ENCODE measurements around the gene TMCC1. TPM values are rescaled to one million over a fixed set of nuclear protein-coding genes. Genes with fewer than 3 reads are reported as not detected.

Gene TMCC1
- polyA plus RNA-seq, 1 of the 3 experiments (the other 2 are of a cell fraction), result 7.2 TPM

DNA sequence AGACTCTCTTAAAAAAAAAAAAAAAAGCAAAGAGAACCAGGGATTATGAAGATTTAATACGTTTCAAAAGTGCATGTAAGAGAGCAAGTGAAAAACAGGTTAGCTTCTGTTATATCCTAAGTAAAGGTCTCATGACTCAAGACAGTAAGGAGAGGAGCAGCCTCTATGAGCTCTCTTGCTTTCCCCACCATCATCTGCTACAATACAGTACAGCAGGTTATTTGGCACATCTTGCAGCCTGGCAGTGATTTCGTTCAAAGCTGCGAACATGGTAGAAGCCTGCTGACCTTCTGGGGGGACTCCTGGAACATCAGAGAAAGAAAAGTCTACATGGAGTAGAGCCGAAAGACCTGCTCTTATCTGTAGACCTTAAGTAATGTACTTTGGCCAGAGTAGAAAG is 157.9 kb downstream of the TMCC1 start:
- peaks cover 0 to 4% of the 10 kb centered on the region in 2 experiments; a peak in 1 of 4 replicates for H3K4me1 ChIP-seq (ENCODE audit: control insufficient read depth in 1 of 2, insufficient read depth in 2 of 2, low read depth in 1 of 2, low read length in 1 of 2)
- ChIA-PET CTCF (no interaction called here), POLR2A (no interaction called here)
- H3K4me3 ChIP-seq (ENCODE audit: low read depth in 2 of 2, low read length in 1 of 2), result no peak overlapping the region
- 0 out of 2 replicates have a peak, but pooled peaks cover 4% of the 10 kb centered on the region for H4K20me1 ChIP-seq (ENCODE audit: insufficient read depth)
- peaks cover 5% of the 10 kb centered on the region for H3F3A ChIP-seq (replicated peaks; ENCODE audit: insufficient read depth)
- no peak overlapping the region for H2AFZ ChIP-seq (ENCODE audit: low read depth)
- no peaks in the 10 kb centered on the region for H3K9me3 ChIP-seq
- no peak for DNase-seq
- H3K9me2 ChIP-seq, result no peaks in the 10 kb centered on the region
- H3K27ac ChIP-seq (ENCODE audit: low read depth in 2 of 2, low read length in 1 of 2), result no peak overlapping the region
- H3K27me3 ChIP-seq (ENCODE audit: insufficient read depth), result no peaks in the 10 kb centered on the region
- no peak overlapping the region for H3K4me2 ChIP-seq
- no peak for TF ChIP-seq EP300 (IDR thresholded peaks at IDR 0.05; ENCODE audit: borderline replicate concordance in 1 of 2, low read depth in 1 of 2, low read length in 1 of 2)
- no peak for TF ChIP-seq FOXM1 (IDR thresholded peaks at IDR 0.05; ENCODE audit: low read depth)
- no peak for TF ChIP-seq TAF1 (IDR thresholded peaks at IDR 0.05; ENCODE audit: borderline replicate concordance, low read depth, low read length)
- TF ChIP-seq, protein P1, sequence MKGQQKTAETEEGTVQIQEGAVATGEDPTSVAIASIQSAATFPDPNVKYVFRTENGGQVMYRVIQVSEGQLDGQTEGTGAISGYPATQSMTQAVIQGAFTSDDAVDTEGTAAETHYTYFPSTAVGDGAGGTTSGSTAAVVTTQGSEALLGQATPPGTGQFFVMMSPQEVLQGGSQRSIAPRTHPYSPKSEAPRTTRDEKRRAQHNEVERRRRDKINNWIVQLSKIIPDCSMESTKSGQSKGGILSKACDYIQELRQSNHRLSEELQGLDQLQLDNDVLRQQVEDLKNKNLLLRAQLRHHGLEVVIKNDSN (IDR thresholded peaks at IDR 0.05; ENCODE audit: borderline replicate concordance, low read depth), result no peak
- TF ChIP-seq TCF12 (IDR thresholded peaks at IDR 0.05), result no peak
- no peak for TF ChIP-seq RXRA (IDR thresholded peaks at IDR 0.05; ENCODE audit: borderline replicate concordance, low read depth)
- TF ChIP-seq RCOR1 (IDR thresholded peaks at IDR 0.05; ENCODE audit: low read length), result no peak
- TF ChIP-seq, protein P2, sequence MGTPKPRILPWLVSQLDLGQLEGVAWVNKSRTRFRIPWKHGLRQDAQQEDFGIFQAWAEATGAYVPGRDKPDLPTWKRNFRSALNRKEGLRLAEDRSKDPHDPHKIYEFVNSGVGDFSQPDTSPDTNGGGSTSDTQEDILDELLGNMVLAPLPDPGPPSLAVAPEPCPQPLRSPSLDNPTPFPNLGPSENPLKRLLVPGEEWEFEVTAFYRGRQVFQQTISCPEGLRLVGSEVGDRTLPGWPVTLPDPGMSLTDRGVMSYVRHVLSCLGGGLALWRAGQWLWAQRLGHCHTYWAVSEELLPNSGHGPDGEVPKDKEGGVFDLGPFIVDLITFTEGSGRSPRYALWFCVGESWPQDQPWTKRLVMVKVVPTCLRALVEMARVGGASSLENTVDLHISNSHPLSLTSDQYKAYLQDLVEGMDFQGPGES (IDR thresholded peaks at IDR 0.05; ENCODE audit: low read depth, low read length), result no peak
- TF ChIP-seq FOXJ3 (CRISPR knock-in tag; IDR thresholded peaks at IDR 0.05), result no peak
- no peak for TF ChIP-seq SIN3A (IDR thresholded peaks at IDR 0.05; ENCODE audit: borderline replicate concordance, low read depth, low read length)
- no peak for TF ChIP-seq TEAD4 (IDR thresholded peaks at IDR 0.05; ENCODE audit: borderline replicate concordance, insufficient read depth)
- TF ChIP-seq CHD2 (IDR thresholded peaks at IDR 0.05; ENCODE audit: low read length, partially characterized antibody), result no peak
- no peak for TF ChIP-seq RAD21 (IDR thresholded peaks at IDR 0.05; ENCODE audit: low read length)
- no peak for TF ChIP-seq RFX5 (IDR thresholded peaks at IDR 0.05; ENCODE audit: low read length)
- no peak for TF ChIP-seq NFIC (IDR thresholded peaks at IDR 0.05; ENCODE audit: borderline replicate concordance)
- TF ChIP-seq, protein P3, sequence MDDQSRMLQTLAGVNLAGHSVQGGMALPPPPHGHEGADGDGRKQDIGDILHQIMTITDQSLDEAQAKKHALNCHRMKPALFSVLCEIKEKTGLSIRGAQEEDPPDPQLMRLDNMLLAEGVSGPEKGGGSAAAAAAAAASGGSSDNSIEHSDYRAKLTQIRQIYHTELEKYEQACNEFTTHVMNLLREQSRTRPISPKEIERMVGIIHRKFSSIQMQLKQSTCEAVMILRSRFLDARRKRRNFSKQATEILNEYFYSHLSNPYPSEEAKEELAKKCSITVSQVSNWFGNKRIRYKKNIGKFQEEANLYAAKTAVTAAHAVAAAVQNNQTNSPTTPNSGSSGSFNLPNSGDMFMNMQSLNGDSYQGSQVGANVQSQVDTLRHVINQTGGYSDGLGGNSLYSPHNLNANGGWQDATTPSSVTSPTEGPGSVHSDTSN (IDR thresholded peaks at IDR 0.05), result no peak
- no peak for TF ChIP-seq MXI1 (IDR thresholded peaks at IDR 0.05; ENCODE audit: low read depth, low read length)
- TF ChIP-seq FOSL2 (IDR thresholded peaks at IDR 0.05; ENCODE audit: borderline replicate concordance, low read depth), result no peak
- TF ChIP-seq SMC3 (IDR thresholded peaks at IDR 0.05; ENCODE audit: low read depth, low read length), result no peak
- no peak for TF ChIP-seq ELF1 (IDR thresholded peaks at IDR 0.05)
- no peaks in the 10 kb centered on the region; the same call in 1 of the 2 replicates for H3K79me2 ChIP-seq (ENCODE audit: insufficient read depth)
- peaks cover 0 to 3% of the 10 kb centered on the region in 2 experiments for H3K36me3 ChIP-seq (replicated peaks in 1 of 2; ENCODE audit: control insufficient read depth in 1 of 2, insufficient read depth in 2 of 2, low read length in 1 of 2)
- 96% methylated on average over 4 of the region's 4 CpGs for WGBS (ENCODE audit: low lambda C conversion rate)
- H3K9ac ChIP-seq, result no peak overlapping the region
